Measurements from ENCODE around the gene VPS51. TPM values are rescaled to one million over a fixed set of nuclear protein-coding genes. Genes with fewer than 3 reads are reported as not detected.

VPS51 gene
- total RNA-seq, 1 donor from 2014 or later: 104 TPM

DNA sequence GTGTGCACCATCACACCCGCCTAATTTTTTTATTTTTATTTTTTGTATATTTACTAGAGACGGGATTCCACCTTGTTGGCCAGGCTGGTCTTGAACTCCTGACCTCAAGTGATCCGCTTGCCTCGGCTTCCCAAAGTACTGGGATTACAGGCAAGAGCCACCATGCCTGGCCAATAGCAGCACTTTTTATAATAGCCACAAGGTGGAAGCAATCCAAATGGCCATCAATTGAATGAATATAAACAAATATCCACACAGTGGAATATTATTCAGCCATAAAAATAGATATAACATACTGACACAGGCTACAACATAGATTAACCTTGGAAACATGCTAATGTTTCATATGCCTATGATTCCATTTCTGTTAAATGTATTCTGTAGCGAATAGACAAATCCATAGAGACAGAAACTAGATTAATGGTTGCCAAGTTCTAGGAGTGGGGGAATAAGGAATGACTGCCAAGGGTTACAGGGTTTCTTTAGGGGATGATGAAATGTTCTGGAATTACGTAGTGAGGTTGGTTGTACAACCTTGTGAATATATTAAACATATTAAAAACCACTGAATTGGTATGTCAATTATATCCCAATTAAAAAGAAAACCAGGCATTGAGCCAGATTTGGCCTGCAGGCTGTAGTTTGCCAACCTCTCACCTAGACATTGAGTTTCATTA is 4.8 kb downstream of the VPS51 start:
- H3K4me1 Mint-ChIP-seq (ENCODE audit: unreplicated experiment): peaks cover 2% of the 10 kb centered on the region
- no peaks in the 10 kb centered on the region for H3K9me3 Mint-ChIP-seq
- no peaks in the 10 kb centered on the region for H3K27me3 Mint-ChIP-seq
- DNase-seq (ENCODE audit: extremely low spot score, unreplicated experiment): no peak
- H3K27ac Mint-ChIP-seq: peak overlapping the region; percentile 68
- H3K36me3 Mint-ChIP-seq: no peaks in the 10 kb centered on the region
- TF ChIP-seq, protein P1, sequence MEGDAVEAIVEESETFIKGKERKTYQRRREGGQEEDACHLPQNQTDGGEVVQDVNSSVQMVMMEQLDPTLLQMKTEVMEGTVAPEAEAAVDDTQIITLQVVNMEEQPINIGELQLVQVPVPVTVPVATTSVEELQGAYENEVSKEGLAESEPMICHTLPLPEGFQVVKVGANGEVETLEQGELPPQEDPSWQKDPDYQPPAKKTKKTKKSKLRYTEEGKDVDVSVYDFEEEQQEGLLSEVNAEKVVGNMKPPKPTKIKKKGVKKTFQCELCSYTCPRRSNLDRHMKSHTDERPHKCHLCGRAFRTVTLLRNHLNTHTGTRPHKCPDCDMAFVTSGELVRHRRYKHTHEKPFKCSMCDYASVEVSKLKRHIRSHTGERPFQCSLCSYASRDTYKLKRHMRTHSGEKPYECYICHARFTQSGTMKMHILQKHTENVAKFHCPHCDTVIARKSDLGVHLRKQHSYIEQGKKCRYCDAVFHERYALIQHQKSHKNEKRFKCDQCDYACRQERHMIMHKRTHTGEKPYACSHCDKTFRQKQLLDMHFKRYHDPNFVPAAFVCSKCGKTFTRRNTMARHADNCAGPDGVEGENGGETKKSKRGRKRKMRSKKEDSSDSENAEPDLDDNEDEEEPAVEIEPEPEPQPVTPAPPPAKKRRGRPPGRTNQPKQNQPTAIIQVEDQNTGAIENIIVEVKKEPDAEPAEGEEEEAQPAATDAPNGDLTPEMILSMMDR (conservative IDR thresholded peaks at IDR 0.05): peak; percentile 51
- peak overlapping the region; percentile 11 for H3K4me3 Mint-ChIP-seq

DNA sequence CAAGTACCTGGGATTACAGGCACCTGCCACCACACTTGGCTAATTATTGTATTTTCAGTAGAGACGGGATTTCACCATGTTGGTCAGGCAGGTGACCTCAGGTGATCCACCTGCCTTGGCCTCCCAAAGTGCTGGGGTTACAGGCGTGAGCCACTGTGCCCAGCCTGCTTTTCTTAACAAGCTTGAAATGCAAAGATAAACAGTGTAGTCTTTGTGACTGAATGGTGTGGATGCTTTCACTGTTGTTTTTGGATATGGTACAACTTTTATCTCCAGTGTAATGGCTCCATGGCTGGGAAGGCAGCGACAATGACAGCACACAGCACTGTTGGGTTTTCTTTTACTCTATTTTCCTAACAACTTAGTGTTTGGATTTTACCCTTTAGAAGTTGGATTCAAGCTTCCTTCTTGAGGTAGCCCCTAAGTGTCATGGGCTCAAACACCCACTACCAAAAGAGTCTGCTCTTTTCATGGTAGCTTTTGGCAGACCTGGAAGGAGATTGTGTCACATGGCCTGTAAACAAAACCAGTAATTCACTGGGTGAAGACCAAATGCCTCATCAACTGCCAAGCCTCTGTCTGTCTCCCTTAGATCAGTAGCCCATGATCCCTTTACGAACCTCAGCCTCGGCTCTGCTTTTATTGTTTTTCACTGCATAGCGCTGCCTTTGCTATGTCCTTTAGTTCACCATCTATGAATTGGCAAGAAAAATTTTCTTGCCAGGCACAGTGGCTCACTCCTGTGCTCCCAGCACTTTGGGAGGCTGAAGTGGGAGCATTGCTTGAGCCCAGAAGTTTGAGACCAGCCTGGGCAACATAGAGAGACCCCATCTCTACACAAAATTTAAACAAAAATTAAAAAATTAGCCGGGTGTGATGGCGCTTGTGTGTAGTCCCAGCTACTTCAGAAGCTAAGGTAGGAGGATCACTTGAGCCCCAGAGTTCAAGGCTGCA is 6.4 kb downstream of the VPS51 start:
- Mint-ChIP-seq H3K4me3 (no peak overlapping the region), H3K9me3 (no peaks in the 10 kb centered on the region), H3K27me3 (no peaks in the 10 kb centered on the region), H3K4me1 (ENCODE audit: unreplicated experiment) (no peaks in the 10 kb centered on the region), H3K36me3 (no peaks in the 10 kb centered on the region), H3K27ac (no peak overlapping the region)
- TF ChIP-seq, protein P1 (conservative IDR thresholded peaks at IDR 0.05): no peak
- no peak for DNase-seq (ENCODE audit: extremely low spot score, unreplicated experiment)

DNA sequence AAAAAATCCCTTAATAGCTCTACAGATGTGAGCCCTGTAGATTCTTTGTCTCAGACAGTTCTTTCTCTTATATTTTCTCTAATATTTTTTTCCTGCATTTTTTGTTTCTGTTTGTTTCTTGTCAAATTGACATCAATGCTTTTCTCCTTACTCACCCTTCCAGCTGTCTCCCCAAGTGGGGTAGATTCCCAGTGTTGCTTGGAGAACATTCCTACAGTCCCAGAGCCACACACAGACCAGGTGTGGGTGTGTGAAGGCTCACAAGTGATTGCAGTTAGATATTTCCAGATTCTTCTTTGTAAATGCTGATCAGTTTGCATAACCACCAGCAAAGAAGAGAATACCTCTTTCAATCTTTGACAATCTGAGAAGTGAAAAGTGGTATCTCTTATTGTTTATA is 7.5 kb downstream of the VPS51 start:
- H3K27ac Mint-ChIP-seq: no peak overlapping the region
- no peak for DNase-seq (ENCODE audit: extremely low spot score, unreplicated experiment)
- TF ChIP-seq, protein P1 (conservative IDR thresholded peaks at IDR 0.05): no peak
- H3K9me3 Mint-ChIP-seq: no peaks in the 10 kb centered on the region
- H3K27me3 Mint-ChIP-seq: no peaks in the 10 kb centered on the region
- H3K4me1 Mint-ChIP-seq (ENCODE audit: unreplicated experiment): no peaks in the 10 kb centered on the region
- H3K4me3 Mint-ChIP-seq: no peak overlapping the region
- no peaks in the 10 kb centered on the region for H3K36me3 Mint-ChIP-seq

DNA sequence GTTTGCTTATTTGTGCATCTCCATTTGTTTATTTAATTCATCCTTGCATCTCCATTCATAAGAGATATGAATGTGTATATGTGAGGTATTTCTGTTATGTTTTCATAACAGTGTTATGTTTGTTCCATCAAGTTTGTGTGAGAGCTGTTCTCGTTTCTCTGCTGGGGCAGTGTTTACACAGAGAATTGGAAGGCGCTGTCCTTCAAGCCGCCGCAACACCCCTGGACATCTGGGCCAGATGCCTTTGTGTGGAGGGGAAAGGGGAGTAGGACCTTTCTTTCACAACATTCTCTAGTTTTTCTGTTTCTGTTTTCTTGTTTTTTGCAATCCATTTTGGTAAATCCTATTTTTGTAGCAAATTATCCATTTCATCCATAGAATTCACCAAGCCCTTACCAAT is 8.6 kb downstream of the VPS51 start:
- Mint-ChIP-seq H3K4me1 (ENCODE audit: unreplicated experiment) (no peaks in the 10 kb centered on the region), H3K27ac (no peak overlapping the region), H3K27me3 (no peaks in the 10 kb centered on the region), H3K9me3 (no peaks in the 10 kb centered on the region), H3K4me3 (no peak overlapping the region), H3K36me3 (no peaks in the 10 kb centered on the region)
- DNase-seq (ENCODE audit: extremely low spot score, unreplicated experiment): no peak
- TF ChIP-seq, protein P1 (conservative IDR thresholded peaks at IDR 0.05): no peak

DNA sequence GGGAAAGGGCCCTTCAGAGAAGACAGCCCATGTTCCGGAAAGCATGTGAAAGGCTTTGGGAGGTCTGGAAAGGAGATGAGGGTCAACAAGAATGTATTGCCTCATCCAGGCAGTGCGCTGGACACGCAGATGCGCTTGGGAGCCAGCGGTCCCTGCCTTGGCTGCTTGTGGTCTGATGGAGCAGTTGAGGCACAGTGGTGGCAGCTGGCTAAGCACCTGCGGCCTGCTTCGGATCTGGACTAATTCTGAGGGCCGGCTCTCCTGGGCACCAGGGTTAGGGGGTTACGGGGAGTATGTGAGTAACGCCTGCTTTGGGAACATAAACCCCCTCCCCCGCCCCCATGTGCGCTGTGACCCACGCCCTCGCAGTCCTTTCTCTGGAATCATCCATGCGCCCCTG is 11.1 kb downstream of the VPS51 start:
- no peaks in the 10 kb centered on the region for H3K9me3 Mint-ChIP-seq
- TF ChIP-seq, protein P1 (conservative IDR thresholded peaks at IDR 0.05): no peak

More for the DNA sequence above, 11.1 kb downstream of the VPS51 start:
- DNase-seq (ENCODE audit: extremely low spot score, unreplicated experiment): no peak
- no peak overlapping the region for H3K4me3 Mint-ChIP-seq
- no peaks in the 10 kb centered on the region for H3K27me3 Mint-ChIP-seq
- H3K36me3 Mint-ChIP-seq: no peaks in the 10 kb centered on the region
- peaks cover 8% of the 10 kb centered on the region for H3K4me1 Mint-ChIP-seq (ENCODE audit: unreplicated experiment)
- no peak overlapping the region for H3K27ac Mint-ChIP-seq
